Body of pancreas (tissue), 4 donors: Measurements from ENCODE around the gene DOCK4.

Experiments
- POLR2A ChIP-seq, 3 donors: fragments of 450-650 bp; IDR thresholded peaks; one replicate each; pipeline ENCODE4 v1.6.1; 2016; ENCODE audit warnings: antibody characterized with exemption in 3 of 3, mild to moderate bottlenecking in 2 of 3
- TF ChIP-seq, protein P1 (sequence below), 7 experiments: fragments of 450-650 bp in 4 of 7; fragments of 200-600 bp in 3 of 7; sonication (generic) in 3 of 7; IDR thresholded peaks; one replicate each; pipeline ENCODE4 v1.5.1; 2016 to 2019; ENCODE audit warnings: antibody characterized with exemption in 7 of 7

GRCh38 chr7:111958431-111958830, 247.8 kb downstream of the DOCK4 start:
- TF ChIP-seq, protein P1, sequence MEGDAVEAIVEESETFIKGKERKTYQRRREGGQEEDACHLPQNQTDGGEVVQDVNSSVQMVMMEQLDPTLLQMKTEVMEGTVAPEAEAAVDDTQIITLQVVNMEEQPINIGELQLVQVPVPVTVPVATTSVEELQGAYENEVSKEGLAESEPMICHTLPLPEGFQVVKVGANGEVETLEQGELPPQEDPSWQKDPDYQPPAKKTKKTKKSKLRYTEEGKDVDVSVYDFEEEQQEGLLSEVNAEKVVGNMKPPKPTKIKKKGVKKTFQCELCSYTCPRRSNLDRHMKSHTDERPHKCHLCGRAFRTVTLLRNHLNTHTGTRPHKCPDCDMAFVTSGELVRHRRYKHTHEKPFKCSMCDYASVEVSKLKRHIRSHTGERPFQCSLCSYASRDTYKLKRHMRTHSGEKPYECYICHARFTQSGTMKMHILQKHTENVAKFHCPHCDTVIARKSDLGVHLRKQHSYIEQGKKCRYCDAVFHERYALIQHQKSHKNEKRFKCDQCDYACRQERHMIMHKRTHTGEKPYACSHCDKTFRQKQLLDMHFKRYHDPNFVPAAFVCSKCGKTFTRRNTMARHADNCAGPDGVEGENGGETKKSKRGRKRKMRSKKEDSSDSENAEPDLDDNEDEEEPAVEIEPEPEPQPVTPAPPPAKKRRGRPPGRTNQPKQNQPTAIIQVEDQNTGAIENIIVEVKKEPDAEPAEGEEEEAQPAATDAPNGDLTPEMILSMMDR (IDR thresholded peaks at IDR 0.05): no peak
- TF ChIP-seq POLR2A (IDR thresholded peaks at IDR 0.05): no peak
